Measurements from ENCODE around the gene BATF.

BATF gene

GRCh38 chr14:75568791-75569190 is 46.5 kb downstream of the BATF start:
- Histone ChIP-seq H3K4me1 (ENCODE audit: control insufficient read depth, insufficient read depth, low read length) (no peaks in the 10 kb centered on the region), H3K27ac (ENCODE audit: extremely low read depth, low read depth, low read length) (no peak overlapping the region), H3K36me3 (ENCODE audit: control insufficient read depth in 2 of 2, insufficient read depth in 1 of 2, low read length in 2 of 2) (no peaks in the 10 kb centered on the region), H3K9me3 (ENCODE audit: control insufficient read depth, insufficient read depth, low read depth, low read length) (no peaks in the 10 kb centered on the region), H3K4me3 (ENCODE audit: low read depth, low read length) (no peak overlapping the region)
- TF ChIP-seq ZNF558 (tag by site-specific recombination; IDR thresholded peaks at IDR 0.05) (no peak), ZEB2 (tag by site-specific recombination; IDR thresholded peaks at IDR 0.05) (no peak), KLF16 (tag by site-specific recombination; IDR thresholded peaks at IDR 0.05) (no peak)
- ChIA-PET POLR2A (no interaction called here), CTCF (interaction anchor here (0.7 to 1.0 kb wide), 2 partner anchors 19 to 87 kb away, joined by 5 read pairs; no protein-coding TSS in a partner anchor)

DNA sequence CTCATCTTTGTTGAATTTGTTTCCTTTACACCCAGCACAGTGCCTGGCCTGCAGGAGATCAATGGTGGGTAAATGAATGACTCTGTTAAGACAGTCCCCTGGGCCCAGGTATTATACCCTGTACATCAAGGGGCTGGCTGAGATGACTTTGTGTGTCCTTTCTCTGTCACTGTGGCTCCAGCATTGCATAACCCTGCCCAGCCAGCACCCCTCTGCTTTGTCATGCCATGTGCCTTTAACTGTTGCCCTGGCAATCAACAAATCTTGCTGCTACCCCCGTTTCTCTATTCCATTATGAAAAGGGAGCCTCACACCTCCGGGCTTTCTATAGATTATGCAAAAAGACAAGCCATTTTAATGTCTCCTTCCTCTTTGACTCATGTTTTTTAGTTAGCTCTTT is 48.5 kb downstream of the BATF start:
- no peak for TF ChIP-seq ZNF23 (tag by site-specific recombination; IDR thresholded peaks at IDR 0.05; ENCODE audit: borderline replicate concordance)
- no peak for TF ChIP-seq ZNF114 (tag by site-specific recombination; IDR thresholded peaks at IDR 0.05)
- no peak for TF ChIP-seq ZFP3 (tag by site-specific recombination; IDR thresholded peaks at IDR 0.05; ENCODE audit: low read depth)
- TF ChIP-seq, protein P1, sequence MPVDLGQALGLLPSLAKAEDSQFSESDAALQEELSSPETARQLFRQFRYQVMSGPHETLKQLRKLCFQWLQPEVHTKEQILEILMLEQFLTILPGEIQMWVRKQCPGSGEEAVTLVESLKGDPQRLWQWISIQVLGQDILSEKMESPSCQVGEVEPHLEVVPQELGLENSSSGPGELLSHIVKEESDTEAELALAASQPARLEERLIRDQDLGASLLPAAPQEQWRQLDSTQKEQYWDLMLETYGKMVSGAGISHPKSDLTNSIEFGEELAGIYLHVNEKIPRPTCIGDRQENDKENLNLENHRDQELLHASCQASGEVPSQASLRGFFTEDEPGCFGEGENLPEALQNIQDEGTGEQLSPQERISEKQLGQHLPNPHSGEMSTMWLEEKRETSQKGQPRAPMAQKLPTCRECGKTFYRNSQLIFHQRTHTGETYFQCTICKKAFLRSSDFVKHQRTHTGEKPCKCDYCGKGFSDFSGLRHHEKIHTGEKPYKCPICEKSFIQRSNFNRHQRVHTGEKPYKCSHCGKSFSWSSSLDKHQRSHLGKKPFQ (tag by site-specific recombination; IDR thresholded peaks at IDR 0.05): no peak
- no peak for TF ChIP-seq KLF8 (tag by site-specific recombination; IDR thresholded peaks at IDR 0.05)
- TF ChIP-seq KLF10 (tag by site-specific recombination; IDR thresholded peaks at IDR 0.05): no peak
- TF ChIP-seq ZNF292 (tag by site-specific recombination; IDR thresholded peaks at IDR 0.05; ENCODE audit: borderline replicate concordance, low read depth): no peak
- TF ChIP-seq ZNF626 (tag by site-specific recombination; IDR thresholded peaks at IDR 0.05): no peak
- no peak for TF ChIP-seq ZNF175 (tag by site-specific recombination; IDR thresholded peaks at IDR 0.05)
- TF ChIP-seq ZNF514 (tag by site-specific recombination; IDR thresholded peaks at IDR 0.05): no peak
- no peak for TF ChIP-seq ZBTB1 (tag by site-specific recombination; IDR thresholded peaks at IDR 0.05)
- TF ChIP-seq, protein P2, sequence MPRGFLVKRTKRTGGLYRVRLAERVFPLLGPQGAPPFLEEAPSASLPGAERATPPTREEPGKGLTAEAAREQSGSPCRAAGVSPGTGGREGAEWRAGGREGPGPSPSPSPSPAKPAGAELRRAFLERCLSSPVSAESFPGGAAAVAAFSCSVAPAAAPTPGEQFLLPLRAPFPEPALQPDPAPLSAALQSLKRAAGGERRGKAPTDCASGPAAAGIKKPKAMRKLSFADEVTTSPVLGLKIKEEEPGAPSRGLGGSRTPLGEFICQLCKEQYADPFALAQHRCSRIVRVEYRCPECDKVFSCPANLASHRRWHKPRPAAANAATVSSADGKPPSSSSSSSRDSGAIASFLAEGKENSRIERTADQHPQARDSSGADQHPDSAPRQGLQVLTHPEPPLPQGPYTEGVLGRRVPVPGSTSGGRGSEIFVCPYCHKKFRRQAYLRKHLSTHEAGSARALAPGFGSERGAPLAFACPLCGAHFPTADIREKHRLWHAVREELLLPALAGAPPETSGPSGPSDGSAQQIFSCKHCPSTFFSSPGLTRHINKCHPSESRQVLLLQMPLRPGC (tag by site-specific recombination; IDR thresholded peaks at IDR 0.05): no peak
- Histone ChIP-seq H3K4me1 (ENCODE audit: control insufficient read depth, insufficient read depth, low read length) (no peaks in the 10 kb centered on the region), H3K36me3 (ENCODE audit: control insufficient read depth in 2 of 2, insufficient read depth in 1 of 2, low read length in 2 of 2) (no peaks in the 10 kb centered on the region), H3K9me3 (ENCODE audit: control insufficient read depth, insufficient read depth, low read depth, low read length) (no peaks in the 10 kb centered on the region), H3K4me3 (ENCODE audit: low read depth, low read length) (no peak overlapping the region), H3K27ac (ENCODE audit: extremely low read depth, low read depth, low read length) (no peak overlapping the region)
- ChIA-PET CTCF (interaction anchor here (1.7 to 2.3 kb wide), 2 partner anchors 10 to 262 kb away, joined by 6 to 13 read pairs; no protein-coding TSS in a partner anchor), POLR2A (no interaction called here)

GRCh38 chr14:75572104-75572503 is 49.8 kb downstream of the BATF start:
- POLR2A ChIA-PET: no interaction called here

More at GRCh38 chr14:75572104-75572503, 49.8 kb downstream of the BATF start:
- TF ChIP-seq ZBTB49 (tag by site-specific recombination; IDR thresholded peaks at IDR 0.05; ENCODE audit: low read depth): no peak
- no peak for TF ChIP-seq KLF7 (tag by site-specific recombination; IDR thresholded peaks at IDR 0.05; ENCODE audit: borderline replicate concordance)
- no peak for TF ChIP-seq ZNF76 (tag by site-specific recombination; IDR thresholded peaks at IDR 0.05; ENCODE audit: borderline replicate concordance, low read depth)
- TF ChIP-seq, protein P3, sequence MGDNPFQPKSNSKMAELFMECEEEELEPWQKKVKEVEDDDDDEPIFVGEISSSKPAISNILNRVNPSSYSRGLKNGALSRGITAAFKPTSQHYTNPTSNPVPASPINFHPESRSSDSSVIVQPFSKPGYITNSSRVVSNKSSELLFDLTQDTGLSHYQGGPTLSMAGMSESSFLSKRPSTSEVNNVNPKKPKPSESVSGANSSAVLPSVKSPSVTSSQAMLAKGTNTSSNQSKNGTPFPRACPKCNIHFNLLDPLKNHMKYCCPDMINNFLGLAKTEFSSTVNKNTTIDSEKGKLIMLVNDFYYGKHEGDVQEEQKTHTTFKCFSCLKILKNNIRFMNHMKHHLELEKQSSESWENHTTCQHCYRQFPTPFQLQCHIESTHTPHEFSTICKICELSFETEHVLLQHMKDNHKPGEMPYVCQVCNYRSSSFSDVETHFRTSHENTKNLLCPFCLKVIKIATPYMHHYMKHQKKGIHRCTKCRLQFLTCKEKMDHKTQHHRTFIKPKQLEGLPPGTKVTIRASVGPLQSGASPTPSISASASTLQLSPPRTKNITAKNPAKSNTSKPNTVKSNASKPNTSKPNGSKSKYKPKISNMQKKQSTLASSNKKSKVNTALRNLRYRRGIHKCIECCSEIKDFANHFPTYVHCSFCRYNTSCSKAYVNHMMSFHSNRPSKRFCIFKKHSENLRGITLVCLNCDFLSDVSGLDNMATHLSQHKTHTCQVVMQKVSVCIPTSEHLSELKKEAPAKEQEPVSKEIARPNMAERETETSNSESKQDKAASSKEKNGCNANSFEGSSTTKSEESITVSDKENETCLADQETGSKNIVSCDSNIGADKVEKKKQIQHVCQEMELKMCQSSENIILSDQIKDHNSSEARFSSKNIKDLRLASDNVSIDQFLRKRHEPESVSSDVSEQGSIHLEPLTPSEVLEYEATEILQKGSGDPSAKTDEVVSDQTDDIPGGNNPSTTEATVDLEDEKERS (tag by site-specific recombination; IDR thresholded peaks at IDR 0.05): no peak
- Histone ChIP-seq H3K4me3 (ENCODE audit: low read depth, low read length) (no peak overlapping the region), H3K9me3 (ENCODE audit: control insufficient read depth, insufficient read depth, low read depth, low read length) (no peaks in the 10 kb centered on the region), H3K36me3 (ENCODE audit: control insufficient read depth in 2 of 2, insufficient read depth in 1 of 2, low read length in 2 of 2) (no peaks in the 10 kb centered on the region), H3K27ac (ENCODE audit: extremely low read depth, low read depth, low read length) (no peak overlapping the region), H3K4me1 (ENCODE audit: control insufficient read depth, insufficient read depth, low read length) (no peaks in the 10 kb centered on the region)
- CTCF ChIA-PET: interaction anchor here (0.5 to 9.1 kb wide), 5 partner anchors 10 to 263 kb away, joined by 3 to 266 read pairs (median 6); partner anchors contain the start of genes ERG28 and TTLL5
